ENCODE results near the gene LSR. TPM values are rescaled to one million over a fixed set of nuclear protein-coding genes. Genes with fewer than 3 reads are reported as not detected.

The LSR gene
- total RNA-seq, 2 donors from 2014 or later = 7.6 to 9.3 TPM

GRCh38 chr19:35304036-35304435 lies 55.2 kb downstream of the LSR start:
- no peak overlapping the region for H3K4me3 ChIP-seq
- TF ChIP-seq CTCF (IDR thresholded peaks at IDR 0.05) = no peak
- no peaks in the 10 kb centered on the region for H3K27me3 ChIP-seq (replicated peaks; ENCODE audit: insufficient read depth)
- no peak for DNase-seq (ENCODE audit: low spot score)
- H3K9me3 ChIP-seq = no peaks in the 10 kb centered on the region
- H3K4me1 ChIP-seq (ENCODE audit: control insufficient read depth in 1 of 2, low read depth in 2 of 2) = no peaks in the 10 kb centered on the region
- no peaks in the 10 kb centered on the region for H3K36me3 ChIP-seq
- no peak overlapping the region for H3K27ac ChIP-seq
- no peak for ATAC-seq (ENCODE audit: insufficient number of reproducible peaks, low FRiP score, low read depth)

- TF ChIP-seq CTCF (IDR thresholded peaks at IDR 0.05) = no peak
- Histone ChIP-seq H3K27me3 (replicated peaks; ENCODE audit: insufficient read depth) (no peaks in the 10 kb centered on the region), H3K4me3 (no peak overlapping the region), H3K4me1 (ENCODE audit: control insufficient read depth in 1 of 2, low read depth in 2 of 2) (no peaks in the 10 kb centered on the region), H3K36me3 (no peaks in the 10 kb centered on the region), H3K9me3 (no peaks in the 10 kb centered on the region), H3K27ac (no peak overlapping the region)
- DNase-seq (ENCODE audit: low spot score) (no peak), ATAC-seq (ENCODE audit: insufficient number of reproducible peaks, low FRiP score, low read depth) (no peak)
These were observed 56.4 kb downstream of the LSR start for GRCh38 chr19:35305181-35305580.

- no peak overlapping the region for H3K4me3 ChIP-seq
- DNase-seq (ENCODE audit: low spot score) = no peak
- H3K9me3 ChIP-seq = no peaks in the 10 kb centered on the region
- no peaks in the 10 kb centered on the region for H3K4me1 ChIP-seq (ENCODE audit: control insufficient read depth in 1 of 2, low read depth in 2 of 2)
- ATAC-seq (ENCODE audit: insufficient number of reproducible peaks, low FRiP score, low read depth) = no peak
- no peaks in the 10 kb centered on the region for H3K36me3 ChIP-seq
- H3K27ac ChIP-seq = no peak overlapping the region
- no peak for TF ChIP-seq CTCF (IDR thresholded peaks at IDR 0.05)
- no peaks in the 10 kb centered on the region for H3K27me3 ChIP-seq (replicated peaks; ENCODE audit: insufficient read depth)
These were observed 57.9 kb downstream of the LSR start for GRCh38 chr19:35306473-35307246.

GRCh38 chr19:35307931-35308330 lies 59.1 kb downstream of the LSR start:
- Histone ChIP-seq H3K36me3 (no peaks in the 10 kb centered on the region), H3K27me3 (replicated peaks; ENCODE audit: insufficient read depth) (no peaks in the 10 kb centered on the region), H3K9me3 (no peaks in the 10 kb centered on the region), H3K4me1 (ENCODE audit: control insufficient read depth in 1 of 2, low read depth in 2 of 2) (no peaks in the 10 kb centered on the region), H3K4me3 (no peak overlapping the region), H3K27ac (no peak overlapping the region)
- no peak for TF ChIP-seq CTCF (IDR thresholded peaks at IDR 0.05)
- ATAC-seq (ENCODE audit: insufficient number of reproducible peaks, low FRiP score, low read depth) (no peak), DNase-seq (ENCODE audit: low spot score) (no peak)

GRCh38 chr19:35308910-35309309 lies 60.1 kb downstream of the LSR start:
- DNase-seq (ENCODE audit: low spot score) (no peak), ATAC-seq (ENCODE audit: insufficient number of reproducible peaks, low FRiP score, low read depth) (no peak)
- no peaks in the 10 kb centered on the region for H3K27me3 ChIP-seq (replicated peaks; ENCODE audit: insufficient read depth)
- TF ChIP-seq CTCF (IDR thresholded peaks at IDR 0.05) = no peak
- H3K4me3 ChIP-seq = no peak overlapping the region
- H3K9me3 ChIP-seq = no peaks in the 10 kb centered on the region
- H3K4me1 ChIP-seq (ENCODE audit: control insufficient read depth in 1 of 2, low read depth in 2 of 2) = no peaks in the 10 kb centered on the region
- no peaks in the 10 kb centered on the region for H3K36me3 ChIP-seq
- H3K27ac ChIP-seq = no peak overlapping the region
